ENCODE data around the gene RINL.

- TF ChIP-seq, protein P1, sequence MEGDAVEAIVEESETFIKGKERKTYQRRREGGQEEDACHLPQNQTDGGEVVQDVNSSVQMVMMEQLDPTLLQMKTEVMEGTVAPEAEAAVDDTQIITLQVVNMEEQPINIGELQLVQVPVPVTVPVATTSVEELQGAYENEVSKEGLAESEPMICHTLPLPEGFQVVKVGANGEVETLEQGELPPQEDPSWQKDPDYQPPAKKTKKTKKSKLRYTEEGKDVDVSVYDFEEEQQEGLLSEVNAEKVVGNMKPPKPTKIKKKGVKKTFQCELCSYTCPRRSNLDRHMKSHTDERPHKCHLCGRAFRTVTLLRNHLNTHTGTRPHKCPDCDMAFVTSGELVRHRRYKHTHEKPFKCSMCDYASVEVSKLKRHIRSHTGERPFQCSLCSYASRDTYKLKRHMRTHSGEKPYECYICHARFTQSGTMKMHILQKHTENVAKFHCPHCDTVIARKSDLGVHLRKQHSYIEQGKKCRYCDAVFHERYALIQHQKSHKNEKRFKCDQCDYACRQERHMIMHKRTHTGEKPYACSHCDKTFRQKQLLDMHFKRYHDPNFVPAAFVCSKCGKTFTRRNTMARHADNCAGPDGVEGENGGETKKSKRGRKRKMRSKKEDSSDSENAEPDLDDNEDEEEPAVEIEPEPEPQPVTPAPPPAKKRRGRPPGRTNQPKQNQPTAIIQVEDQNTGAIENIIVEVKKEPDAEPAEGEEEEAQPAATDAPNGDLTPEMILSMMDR (IDR thresholded peaks at IDR 0.05), result no peak
- no peak for TF ChIP-seq POLR2A (IDR thresholded peaks at IDR 0.05)
These were observed 44.0 kb downstream of the RINL start for GRCh38 chr19:38834104-38834490.

Measured in testis (tissue), 2 donors.